Eye (tissue), 1 donor: Measurements from ENCODE around the gene PURA.
"Not testable (repeated sequence)": the region's sequence is repeated elsewhere in the genome, so short reads cannot be mapped to it uniquely, and the experiment has no call there.

Source experiments
- DNase-seq: peaks from one replicate; pipeline ENCODE4 v3.0.0-alpha.2; 2015

Gene PURA

DNA sequence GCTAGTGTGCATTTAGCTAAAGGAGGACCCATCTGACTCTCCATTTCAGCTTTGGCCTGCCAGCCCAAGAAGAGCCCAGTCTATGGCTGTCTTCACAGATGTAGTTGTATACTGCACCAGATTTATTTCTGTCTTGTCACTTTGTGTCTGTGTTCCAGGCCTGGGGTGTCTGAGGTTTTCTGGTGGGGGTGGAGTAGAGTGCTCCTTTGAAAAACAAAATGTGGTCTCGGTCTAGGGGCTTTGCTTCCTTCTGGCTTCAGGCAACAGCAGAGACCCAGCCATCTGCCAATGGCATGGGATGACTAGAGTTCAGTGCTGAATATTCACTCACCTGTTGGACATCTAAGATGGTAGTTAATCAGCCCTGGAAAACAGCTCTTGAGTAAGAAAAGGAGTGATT is 22.7 kb downstream of the PURA start:
- no peak for DNase-seq

- DNase-seq = no peak
Measured at GRCh38 chr5:140140435-140140834, 26.5 kb downstream of the PURA start.

DNA sequence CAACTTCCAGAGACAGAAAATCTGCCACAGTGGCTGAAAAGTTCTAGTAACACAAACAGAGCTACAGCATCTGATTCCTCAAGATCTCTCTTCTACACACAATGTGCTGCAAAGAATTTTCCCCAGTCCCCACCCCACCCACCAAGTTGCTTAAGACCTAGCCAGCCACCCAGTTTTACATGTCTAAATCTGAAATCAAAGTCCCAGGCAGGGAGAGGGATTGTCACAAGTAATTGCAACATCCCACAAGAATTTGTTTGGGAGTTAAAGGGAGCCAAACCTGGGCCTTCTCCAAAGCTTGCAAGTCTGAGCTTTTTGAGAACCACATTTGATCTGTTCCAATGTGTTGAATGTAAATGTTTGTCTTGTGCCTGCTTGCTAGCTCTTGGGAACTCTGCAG is 27.3 kb downstream of the PURA start:
- no peak for DNase-seq

DNA sequence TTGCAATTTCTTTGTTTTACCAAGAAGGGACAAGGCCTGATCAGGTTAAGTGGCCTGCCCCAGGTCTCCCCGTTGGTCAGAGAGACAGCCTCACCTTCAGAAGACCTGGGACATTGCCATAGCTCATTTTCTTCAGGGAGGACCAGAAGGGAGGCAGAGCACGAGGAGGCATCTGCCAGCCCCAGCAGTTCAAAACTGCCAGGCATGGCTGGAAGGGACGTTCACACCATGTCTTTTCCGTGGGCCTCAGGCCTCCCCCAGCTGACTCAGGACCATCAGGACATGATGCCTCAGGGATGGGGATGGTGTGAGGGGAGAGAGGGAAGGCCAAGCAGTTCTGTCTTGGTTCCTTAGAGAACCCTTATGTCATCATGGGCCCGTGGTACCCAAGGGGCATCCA is 28.3 kb downstream of the PURA start:
- no peak for DNase-seq

- no peak for DNase-seq
Measured at GRCh38 chr5:140142856-140143255, 28.9 kb downstream of the PURA start.

- DNase-seq = no peak
Measured at GRCh38 chr5:140143521-140144258, 29.8 kb downstream of the PURA start.

DNA sequence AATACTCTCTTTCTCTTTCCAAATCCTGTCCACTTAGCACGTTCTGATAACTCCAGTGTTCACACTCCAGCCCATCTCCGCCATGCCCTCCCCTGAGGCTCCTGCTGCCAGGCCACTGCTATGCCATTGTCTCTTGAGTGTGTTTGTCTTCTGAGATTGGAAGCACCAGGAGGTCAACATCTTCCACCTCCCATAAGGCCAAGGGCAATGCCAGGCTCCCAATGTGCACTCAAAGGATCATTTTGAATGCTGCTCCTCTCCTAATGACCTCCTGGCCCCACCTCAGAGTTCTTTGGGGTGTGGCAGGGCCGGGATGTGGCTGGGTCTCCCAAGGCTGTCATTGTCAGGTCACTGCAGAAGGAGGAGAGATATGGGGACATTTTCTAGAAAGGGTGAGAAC is 31.3 kb downstream of the PURA start:
- peak; percentile 40 for DNase-seq

GRCh38 chr5:140145818-140146522 is 32.1 kb downstream of the PURA start:
- peak; percentile 85 for DNase-seq

GRCh38 chr5:140146523-140146842 is 32.6 kb downstream of the PURA start:
- DNase-seq = peak; percentile 31

- DNase-seq = no peak
Measured at GRCh38 chr5:140147460-140147859, 33.6 kb downstream of the PURA start.

DNA sequence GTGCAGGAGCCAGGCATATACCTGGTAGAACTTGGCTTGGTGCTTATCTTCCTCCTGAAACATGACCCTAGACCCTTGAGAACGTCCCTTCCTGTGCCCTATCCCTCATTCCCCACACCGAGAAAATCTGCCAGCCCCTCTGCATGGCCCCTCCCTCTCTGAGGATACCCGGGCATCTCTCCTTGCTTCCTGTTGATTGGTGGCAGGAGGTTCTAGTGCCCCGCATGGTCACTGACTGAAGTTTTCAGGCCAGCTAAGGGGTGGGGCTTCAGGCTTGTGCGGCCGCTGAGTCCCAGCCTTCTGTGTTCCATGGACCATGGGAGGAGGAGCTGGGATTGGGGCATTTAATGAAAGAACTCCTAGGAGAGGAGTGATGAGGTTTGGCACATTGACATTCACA is 34.6 kb downstream of the PURA start:
- peak; percentile 46 for DNase-seq

- DNase-seq = no peak
Measured at GRCh38 chr5:140150201-140150600, 36.3 kb downstream of the PURA start.

DNA sequence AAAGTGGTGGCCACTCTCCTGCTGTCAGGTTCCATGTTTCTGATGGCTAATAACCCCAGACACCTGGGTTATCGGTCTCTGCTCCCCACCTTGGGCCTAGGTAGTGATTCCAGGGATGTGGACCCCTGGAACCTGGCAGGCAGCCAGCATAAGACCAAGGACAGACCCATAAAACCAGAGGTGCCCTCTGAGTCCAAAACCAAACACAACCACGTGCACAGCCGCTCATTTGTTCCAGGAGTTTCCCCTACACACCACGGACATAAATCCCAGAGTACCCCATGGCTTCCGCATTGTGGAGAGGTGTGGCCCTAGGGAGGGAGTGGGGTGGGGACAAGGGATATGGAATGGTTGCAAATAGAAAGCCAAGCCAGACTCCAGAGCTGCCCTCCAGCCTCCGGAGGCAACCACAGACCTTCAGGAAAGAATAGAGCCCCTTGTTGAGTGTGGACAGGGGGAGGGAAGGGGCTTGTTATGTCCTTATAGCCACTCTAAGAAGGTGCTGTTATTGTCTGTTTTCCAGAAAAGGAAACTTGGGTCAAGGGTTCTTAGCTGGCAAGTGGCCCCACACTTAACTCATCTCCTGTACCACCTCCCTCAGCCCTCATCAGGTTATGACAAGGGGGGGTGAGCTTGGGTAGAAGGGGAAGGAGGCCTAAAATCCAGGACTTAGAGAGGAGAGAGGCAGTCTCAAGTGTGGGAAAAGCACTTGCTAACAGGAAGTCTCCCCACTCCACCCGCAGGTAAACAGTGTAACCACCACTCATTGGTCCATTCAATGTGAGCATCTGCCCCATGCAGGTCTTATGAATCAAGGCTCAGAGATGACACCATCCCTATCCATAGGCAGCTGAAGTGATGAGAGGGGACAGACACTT is 37.5 kb downstream of the PURA start:
- no peak for DNase-seq

DNA sequence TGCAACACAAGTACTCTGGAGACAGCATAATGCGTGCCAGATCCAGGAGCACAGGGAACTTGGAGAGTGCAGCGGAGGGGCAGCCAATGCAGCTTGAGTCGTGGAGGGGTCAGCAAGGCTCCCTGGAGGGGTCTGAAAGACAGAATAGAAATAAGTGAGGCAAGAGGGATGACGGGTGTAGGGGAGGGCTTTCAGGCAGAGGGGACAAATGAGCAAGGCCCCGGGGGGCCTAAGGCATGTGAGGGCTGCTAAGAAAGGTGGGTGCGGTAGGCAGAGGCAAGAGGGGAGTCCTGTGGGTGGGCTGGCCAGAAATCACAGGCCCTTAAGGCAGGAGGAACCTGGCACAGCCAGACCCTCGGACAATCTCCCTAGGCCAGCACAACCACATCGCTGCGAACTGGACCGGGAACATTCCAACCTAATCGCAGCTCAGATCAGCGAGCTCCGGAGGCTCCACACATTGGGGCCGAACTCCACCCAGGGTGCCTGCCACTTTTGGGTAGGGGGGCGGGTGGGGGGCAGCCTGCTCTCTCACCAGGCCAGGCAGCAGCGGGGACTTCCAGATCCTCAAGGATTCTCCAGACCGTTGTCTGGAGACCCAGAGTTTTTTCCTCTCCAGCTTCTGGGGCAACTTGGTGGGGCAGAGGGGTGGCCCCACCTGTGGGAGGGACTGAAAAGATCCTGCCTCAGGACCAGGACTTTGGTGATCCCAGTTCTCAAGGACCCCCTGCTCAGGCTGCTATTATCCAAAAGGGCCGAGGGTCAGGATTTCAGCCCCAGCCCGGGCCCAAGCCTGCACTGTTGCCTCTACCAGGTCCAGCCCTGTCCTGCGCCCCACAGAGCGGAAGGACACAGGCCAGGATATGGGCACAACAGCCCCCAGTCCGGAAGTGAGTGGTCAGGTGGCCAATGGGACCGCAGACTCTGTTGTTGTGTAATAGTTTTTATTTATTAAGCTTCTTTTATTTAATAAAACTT is 38.4 kb downstream of the PURA start:
- DNase-seq = peak; percentile 74

DNA sequence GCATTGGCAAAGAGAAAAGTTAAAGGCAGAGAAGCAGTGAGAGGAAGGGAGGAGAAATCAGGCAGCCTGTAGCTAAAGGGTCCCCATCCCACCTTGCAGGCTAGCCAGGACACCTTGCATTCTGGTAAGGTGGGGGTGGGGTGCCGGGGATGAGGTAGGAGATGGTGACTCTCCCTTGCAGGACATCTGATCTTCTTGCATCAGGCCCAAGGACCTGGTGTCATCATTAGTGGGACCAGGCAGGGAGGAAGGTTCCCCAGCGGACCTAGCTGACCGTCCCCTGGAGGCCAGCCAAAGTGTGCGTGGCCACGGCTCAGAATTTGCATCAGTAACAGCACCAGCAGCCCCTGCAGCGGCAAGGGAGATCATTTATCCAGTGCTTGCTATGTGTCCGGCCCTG is 39.3 kb downstream of the PURA start:
- no peak for DNase-seq

DNA sequence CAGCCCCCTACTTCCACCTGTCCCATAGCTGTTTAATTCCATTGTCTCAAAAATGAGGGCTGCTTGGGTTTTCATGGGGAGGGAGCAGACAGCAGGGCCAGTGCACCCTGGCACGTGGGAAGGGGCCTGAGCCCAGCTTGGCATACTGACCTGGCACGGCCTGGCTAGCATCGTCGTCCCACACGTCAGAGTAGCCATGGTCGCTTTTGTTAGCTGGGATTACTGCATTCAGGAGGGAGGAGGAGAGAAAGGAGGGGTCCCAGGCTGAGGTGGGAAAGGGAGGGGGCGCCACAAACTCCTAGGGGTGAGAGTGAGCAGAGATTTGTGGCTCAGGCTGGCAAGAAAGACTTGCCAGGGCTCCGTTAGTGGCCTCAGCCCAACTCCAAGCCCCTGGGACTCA is 40.0 kb downstream of the PURA start:
- DNase-seq = no peak

DNA sequence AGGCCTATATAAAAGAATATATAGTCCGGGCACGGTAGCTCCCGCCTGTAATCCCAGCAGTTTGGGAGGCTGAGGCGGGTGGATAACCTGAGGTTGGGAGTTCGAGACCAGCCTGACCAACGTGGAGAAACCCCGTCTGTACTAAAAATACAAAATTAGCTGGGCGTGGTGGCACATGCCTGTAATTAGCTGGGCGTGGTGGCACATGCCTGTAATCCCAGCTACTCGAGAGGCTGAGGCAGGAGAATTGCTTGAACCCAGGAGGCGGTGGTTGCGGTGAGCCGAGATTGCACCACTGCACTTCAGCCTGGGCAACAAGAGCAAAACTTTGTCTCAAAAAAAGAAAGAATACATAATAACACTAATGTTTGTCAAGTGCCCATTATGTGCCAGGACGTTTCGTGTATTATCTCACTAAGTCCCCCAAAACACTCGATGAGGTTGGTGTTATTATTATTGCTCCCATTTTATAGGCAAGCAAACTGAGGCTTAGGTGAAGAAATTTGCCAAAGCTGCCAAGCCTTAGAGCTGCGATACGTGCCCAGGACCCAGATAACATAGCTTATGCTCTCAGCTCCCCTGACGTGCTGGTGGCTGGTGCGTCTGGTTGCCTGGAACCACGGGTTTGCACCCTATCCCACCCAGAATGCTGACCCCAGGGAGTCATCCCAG is 40.9 kb downstream of the PURA start:
- not testable (repeated sequence) for DNase-seq

DNA sequence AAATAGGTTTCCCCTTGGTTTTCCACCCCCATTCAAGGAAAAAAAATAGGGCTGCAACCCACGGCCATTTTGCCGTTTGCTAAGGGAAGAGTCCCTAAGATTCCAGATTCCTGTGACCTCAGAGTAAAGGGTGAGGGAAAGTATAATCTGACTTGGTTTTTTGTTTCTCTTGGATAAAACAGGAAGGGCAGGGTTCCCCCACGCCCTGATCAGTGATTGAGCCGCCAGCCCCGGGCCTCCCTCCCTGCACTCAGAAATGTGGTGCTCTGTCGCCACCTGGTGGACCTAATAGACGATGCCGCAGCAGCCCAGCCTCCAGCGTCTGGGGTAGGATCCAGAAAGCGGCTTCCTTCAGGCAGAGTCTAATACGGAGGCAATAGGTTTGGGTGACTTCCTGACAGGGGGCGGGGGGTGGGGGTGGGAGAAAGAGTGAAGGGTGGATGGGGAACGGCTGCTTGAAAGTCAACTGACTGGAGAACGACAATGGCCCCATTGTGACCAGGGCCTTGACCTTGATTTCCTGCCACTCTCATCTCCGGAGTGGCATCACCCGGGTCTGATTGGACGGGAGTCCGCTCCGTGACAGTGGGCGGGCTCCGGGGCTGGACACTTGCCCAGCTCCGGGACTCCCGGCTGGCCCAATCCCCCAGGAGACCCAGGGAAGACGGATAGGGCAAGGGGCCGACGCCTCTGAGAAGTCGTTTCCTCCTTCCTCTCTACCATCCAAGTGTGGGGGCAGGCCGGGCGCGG is 43.3 kb downstream of the PURA start:
- peak; percentile 97 for DNase-seq

DNA sequence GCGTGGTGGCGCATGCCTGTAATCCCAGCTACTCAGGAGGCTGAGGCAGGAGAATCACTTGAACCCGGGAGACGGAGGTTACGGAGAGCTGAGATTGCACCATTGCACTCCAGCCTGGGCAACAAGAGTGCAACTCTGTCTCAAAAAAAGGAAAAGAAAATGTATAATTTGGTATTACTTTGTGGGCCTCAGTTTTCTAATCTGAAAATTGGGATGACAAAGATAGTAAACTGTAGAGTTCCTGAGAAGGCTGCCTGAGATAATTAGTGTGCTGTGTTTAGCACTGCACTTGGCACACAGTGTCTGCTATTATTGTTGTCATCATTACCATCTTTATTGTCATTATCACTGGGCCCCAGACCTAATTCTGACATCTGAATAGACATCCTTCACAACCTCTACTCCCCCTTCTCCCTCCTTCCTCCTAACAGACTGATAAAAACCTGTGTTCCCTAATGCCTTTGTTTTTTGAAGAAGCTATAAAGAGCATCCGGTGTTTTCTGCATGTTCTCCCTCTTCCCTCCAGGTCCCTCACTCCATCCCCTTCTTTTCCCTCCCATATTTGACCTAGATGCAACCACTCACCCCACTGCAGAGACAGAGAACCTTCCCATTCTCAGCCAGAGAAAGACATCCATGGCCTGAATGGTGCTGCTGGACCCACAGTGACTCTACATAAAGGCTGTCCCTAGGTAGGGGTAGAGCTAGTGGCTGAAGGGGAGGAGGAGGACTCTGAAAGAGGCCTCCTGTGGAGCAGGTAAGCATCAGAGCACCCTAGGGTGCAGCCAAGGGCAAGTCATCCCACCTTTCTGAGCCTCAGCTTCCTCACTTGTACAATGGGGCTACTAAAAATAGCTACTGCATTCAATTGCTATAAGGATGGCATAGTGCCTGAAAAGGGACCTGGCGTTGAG is 45.4 kb downstream of the PURA start:
- DNase-seq = no peak

GRCh38 chr5:140162275-140162674 is 48.4 kb downstream of the PURA start:
- DNase-seq = no peak
